Endothelial cell (in vitro differentiated cells): ENCODE measurements around the gene UBE2E2. TPM values are rescaled to one million over a fixed set of nuclear protein-coding genes. Genes with fewer than 3 reads are reported as not detected.

Source experiments
- DNase-seq: peaks from one replicate; pipeline ENCODE4 v3.0.0; 2021; ENCODE audit warnings: low spot score
- H3K27ac Mint-ChIP-seq: one replicate; pipeline ENCODE4 v1.8.0; 2021; ENCODE audit warnings: mixed read lengths, inconsistent platforms; ENCODE audit not compliant: unreplicated experiment
- H3K27me3 Mint-ChIP-seq: one replicate; pipeline ENCODE4 v1.8.0; 2021; ENCODE audit warnings: mild to moderate bottlenecking, moderate library complexity, mixed read lengths, inconsistent platforms; ENCODE audit not compliant: unreplicated experiment
- H3K36me3 Mint-ChIP-seq: one replicate; pipeline ENCODE4 v1.8.0; 2021; ENCODE audit warnings: mild to moderate bottlenecking, low read depth, mixed read lengths, inconsistent platforms; ENCODE audit not compliant: unreplicated experiment
- H3K4me1 Mint-ChIP-seq: one replicate; pipeline ENCODE4 v1.8.0; 2021; ENCODE audit warnings: mild to moderate bottlenecking, mixed read lengths, inconsistent platforms; ENCODE audit not compliant: unreplicated experiment
- H3K4me3 Mint-ChIP-seq: one replicate; pipeline ENCODE4 v1.8.0; 2021; ENCODE audit warnings: mild to moderate bottlenecking, mixed read lengths, inconsistent platforms; ENCODE audit not compliant: unreplicated experiment
- H3K9me3 Mint-ChIP-seq: one replicate; pipeline ENCODE4 v1.8.0; 2021; ENCODE audit warnings: mixed read lengths, inconsistent platforms; ENCODE audit not compliant: unreplicated experiment
- CTCF ChIP-seq: fragments of 200-600 bp; sonication (generic); IDR thresholded peaks from one replicate; pipeline ENCODE4 v1.5.0; 2021; ENCODE audit warnings: antibody characterized with exemption; ENCODE audit not compliant: unreplicated experiment
- total RNA-seq: library from RNA; stranded (reverse); fragmentation: NEBNext Ultra II Directional; extraction: Animal tissue kit (Norgen Biotek cat#: 25700); gene quantifications from one replicate; pipeline ENCODE4 v1.2.1, GENCODE V29; 2021; ENCODE audit not compliant: unreplicated experiment

UBE2E2 gene
- total RNA-seq, 1 donor from 2014 or later, result 46.9 TPM

DNA sequence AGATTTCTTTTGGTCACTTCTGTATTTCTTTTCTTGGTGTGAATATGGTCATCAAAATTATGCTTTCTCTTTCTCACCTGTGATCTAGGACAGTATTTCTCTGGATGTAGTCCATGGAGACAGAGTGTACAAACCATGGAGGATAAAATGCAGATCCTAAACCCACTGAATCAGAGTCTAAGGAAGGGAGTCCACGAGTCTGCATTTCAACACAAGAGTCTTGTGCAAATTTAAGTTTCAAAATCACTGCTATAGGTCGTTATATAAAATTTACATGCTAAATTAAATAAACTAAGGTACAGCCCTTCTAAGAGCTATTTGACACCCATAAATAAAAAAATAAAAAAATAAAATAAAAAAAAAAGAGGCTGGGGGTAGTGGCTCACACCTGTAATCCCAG, 17.3 kb upstream of the UBE2E2 start:
- Mint-ChIP-seq H3K4me1 (peaks cover 21% of the 10 kb centered on the region), H3K9me3 (no peaks in the 10 kb centered on the region), H3K4me3 (no peak overlapping the region), H3K27ac (no peak overlapping the region), H3K36me3 (no peaks in the 10 kb centered on the region), H3K27me3 (no peaks in the 10 kb centered on the region)
- DNase-seq, result no peak
- no peak for TF ChIP-seq CTCF

DNA sequence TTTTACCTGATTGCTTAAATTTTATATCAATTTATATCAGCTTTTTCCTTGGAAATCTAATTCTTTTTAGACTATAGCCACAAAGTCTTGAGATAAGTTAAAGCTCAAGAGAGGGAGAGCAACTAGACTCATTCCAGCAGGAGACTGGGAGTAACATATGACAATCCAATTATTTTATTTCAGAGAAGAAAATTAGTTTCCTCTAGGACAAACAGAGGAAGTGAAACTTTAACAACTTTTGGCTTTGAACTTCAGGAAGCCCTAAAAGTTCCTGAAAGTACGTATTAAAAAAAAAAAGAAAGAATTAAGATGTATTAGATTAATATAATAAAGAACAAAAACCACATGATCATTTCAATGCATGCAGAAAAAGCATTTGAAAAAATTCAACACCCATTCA, 13.9 kb upstream of the UBE2E2 start:
- Mint-ChIP-seq H3K36me3 (no peaks in the 10 kb centered on the region), H3K27ac (no peak overlapping the region), H3K4me1 (peaks cover 18% of the 10 kb centered on the region), H3K9me3 (no peaks in the 10 kb centered on the region), H3K4me3 (no peak overlapping the region), H3K27me3 (no peaks in the 10 kb centered on the region)
- TF ChIP-seq CTCF, result no peak
- DNase-seq, result no peak

DNA sequence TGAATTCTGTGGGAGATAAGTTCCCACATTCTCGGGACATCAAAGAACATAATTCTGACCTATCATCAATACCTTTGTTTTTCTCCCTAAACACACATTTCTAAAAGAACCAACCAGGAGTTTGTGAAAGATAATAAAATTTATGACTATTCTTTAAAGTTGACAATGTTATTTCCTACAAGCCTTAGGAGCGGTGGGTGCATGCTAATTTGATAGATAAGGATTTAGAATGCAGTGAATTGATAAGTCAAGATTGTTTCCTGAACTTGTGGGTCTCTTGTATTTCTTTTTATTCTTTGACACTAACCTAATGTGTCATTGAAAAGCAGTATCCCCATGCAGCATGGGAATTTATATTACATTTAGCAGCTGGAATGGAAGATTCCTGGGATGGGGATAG, 10.3 kb upstream of the UBE2E2 start:
- Mint-ChIP-seq H3K4me1 (peaks cover 5% of the 10 kb centered on the region), H3K27ac (no peak overlapping the region), H3K9me3 (no peaks in the 10 kb centered on the region), H3K4me3 (no peak overlapping the region), H3K27me3 (no peaks in the 10 kb centered on the region), H3K36me3 (no peaks in the 10 kb centered on the region)
- no peak for TF ChIP-seq CTCF
- no peak for DNase-seq

DNA sequence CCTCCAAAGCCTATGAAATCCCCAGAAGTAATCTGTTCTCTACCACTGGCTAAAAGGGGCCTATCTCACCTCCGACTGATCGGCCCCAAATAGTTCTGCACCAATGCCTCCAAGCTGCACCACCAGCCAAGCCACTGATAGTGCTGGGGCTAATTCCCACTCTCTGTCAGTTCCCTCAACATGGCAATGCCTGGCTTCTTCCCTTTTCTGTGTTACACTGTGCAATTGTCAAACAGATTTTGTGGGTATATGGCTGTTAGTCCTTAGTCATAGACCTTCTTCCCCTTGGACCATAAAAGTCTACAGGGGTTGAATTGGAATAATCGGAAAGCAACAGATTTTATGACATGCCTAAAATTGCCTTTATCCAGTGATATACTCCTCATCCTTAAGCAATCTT, 9.3 kb upstream of the UBE2E2 start:
- H3K27me3 Mint-ChIP-seq, result no peaks in the 10 kb centered on the region
- peaks cover 5% of the 10 kb centered on the region for H3K4me1 Mint-ChIP-seq
- H3K36me3 Mint-ChIP-seq, result no peaks in the 10 kb centered on the region
- no peaks in the 10 kb centered on the region for H3K9me3 Mint-ChIP-seq
- no peak overlapping the region for H3K4me3 Mint-ChIP-seq
- DNase-seq, result no peak
- no peak overlapping the region for H3K27ac Mint-ChIP-seq
- no peak for TF ChIP-seq CTCF

GRCh38 chr3:23198801-23199200, 4.3 kb upstream of the UBE2E2 start:
- TF ChIP-seq CTCF, result no peak
- Mint-ChIP-seq H3K4me3 (no peak overlapping the region), H3K27me3 (peaks cover 3% of the 10 kb centered on the region), H3K9me3 (no peaks in the 10 kb centered on the region), H3K27ac (no peak overlapping the region), H3K4me1 (peaks cover 10% of the 10 kb centered on the region), H3K36me3 (peaks cover 4% of the 10 kb centered on the region)
- no peak for DNase-seq
